ENCODE results near the gene TEDC1. TPM values are rescaled to one million over a fixed set of nuclear protein-coding genes. Genes with fewer than 3 reads are reported as not detected.

The TEDC1 gene
- total RNA-seq, 3 donors from 2014 or later, result 53.7 to 58.7 (median 57.8) TPM

- H3K4me3 Mint-ChIP-seq, result no peak overlapping the region
- H3K27me3 Mint-ChIP-seq (ENCODE audit: low read depth), result no peaks in the 10 kb centered on the region
- peaks cover 61% of the 10 kb centered on the region for H3K4me1 Mint-ChIP-seq (ENCODE audit: low read depth)
- DNase-seq (no peak), ATAC-seq (no peak)
- no peaks in the 10 kb centered on the region for H3K9me3 Mint-ChIP-seq
- H3K36me3 Mint-ChIP-seq (ENCODE audit: insufficient read depth), result no peaks in the 10 kb centered on the region
Measured at GRCh38 chr14:105483300-105484068, 7.6 kb upstream of the TEDC1 start.

GRCh38 chr14:105484069-105484996 is 6.7 kb upstream of the TEDC1 start:
- Mint-ChIP-seq H3K36me3 (ENCODE audit: insufficient read depth) (no peaks in the 10 kb centered on the region), H3K4me3 (peak overlapping the region; percentile 46), H3K9me3 (no peaks in the 10 kb centered on the region), H3K4me1 (ENCODE audit: low read depth) (peaks cover 68% of the 10 kb centered on the region), H3K27me3 (ENCODE audit: low read depth) (no peaks in the 10 kb centered on the region)
- peak; percentile 58 for DNase-seq
- no peak for ATAC-seq

GRCh38 chr14:105484997-105485393 is 6.1 kb upstream of the TEDC1 start:
- H3K4me3 Mint-ChIP-seq, result no peak overlapping the region
- no peaks in the 10 kb centered on the region for H3K27me3 Mint-ChIP-seq (ENCODE audit: low read depth)
- peaks cover 68% of the 10 kb centered on the region for H3K4me1 Mint-ChIP-seq (ENCODE audit: low read depth)
- H3K36me3 Mint-ChIP-seq (ENCODE audit: insufficient read depth), result no peaks in the 10 kb centered on the region
- H3K9me3 Mint-ChIP-seq, result no peaks in the 10 kb centered on the region
- ATAC-seq (no peak), DNase-seq (no peak)

GRCh38 chr14:105485739-105486162 is 5.3 kb upstream of the TEDC1 start:
- H3K4me3 Mint-ChIP-seq, result no peak overlapping the region
- no peaks in the 10 kb centered on the region for H3K27me3 Mint-ChIP-seq (ENCODE audit: low read depth)
- no peaks in the 10 kb centered on the region for H3K36me3 Mint-ChIP-seq (ENCODE audit: insufficient read depth)
- H3K4me1 Mint-ChIP-seq (ENCODE audit: low read depth), result peaks cover 62% of the 10 kb centered on the region
- DNase-seq (no peak), ATAC-seq (no peak)
- H3K9me3 Mint-ChIP-seq, result no peaks in the 10 kb centered on the region

- Mint-ChIP-seq H3K27me3 (ENCODE audit: low read depth) (no peaks in the 10 kb centered on the region), H3K4me1 (ENCODE audit: low read depth) (peaks cover 56% of the 10 kb centered on the region), H3K9me3 (no peaks in the 10 kb centered on the region), H3K36me3 (ENCODE audit: insufficient read depth) (no peaks in the 10 kb centered on the region), H3K4me3 (peak within 1 kb of the TSS; percentile 80)
- ATAC-seq (no peak), DNase-seq (no peak)
Measured at GRCh38 chr14:105486163-105486973, 4.7 kb upstream of the TEDC1 start, which contains the start of gene CRIP1. CRIP1 (plus strand) TSS chr14:105486886; CDS start chr14:105487260, 374 bp downstream.

GRCh38 chr14:105486974-105487448 is 4.0 kb upstream of the TEDC1 start:
- ATAC-seq, result no peak
- Mint-ChIP-seq H3K4me1 (ENCODE audit: low read depth) (peaks cover 55% of the 10 kb centered on the region), H3K36me3 (ENCODE audit: insufficient read depth) (no peaks in the 10 kb centered on the region), H3K4me3 (peak overlapping the region; percentile 80), H3K9me3 (no peaks in the 10 kb centered on the region), H3K27me3 (ENCODE audit: low read depth) (no peaks in the 10 kb centered on the region)
- peak; percentile 31 for DNase-seq

- Mint-ChIP-seq H3K4me3 (peak overlapping the region; percentile 80), H3K27me3 (ENCODE audit: low read depth) (no peaks in the 10 kb centered on the region), H3K4me1 (ENCODE audit: low read depth) (peaks cover 52% of the 10 kb centered on the region), H3K9me3 (no peaks in the 10 kb centered on the region), H3K36me3 (ENCODE audit: insufficient read depth) (no peaks in the 10 kb centered on the region)
- ATAC-seq, result no peak
- DNase-seq, result peak; percentile 39
Measured at GRCh38 chr14:105487449-105487985, 3.5 kb upstream of the TEDC1 start.

GRCh38 chr14:105487986-105488777 is 2.9 kb upstream of the TEDC1 start:
- Mint-ChIP-seq H3K4me3 (peak overlapping the region; percentile 81), H3K27me3 (ENCODE audit: low read depth) (no peaks in the 10 kb centered on the region), H3K36me3 (ENCODE audit: insufficient read depth) (no peaks in the 10 kb centered on the region), H3K4me1 (ENCODE audit: low read depth) (peaks cover 46% of the 10 kb centered on the region), H3K9me3 (no peaks in the 10 kb centered on the region)
- no peak for DNase-seq
- ATAC-seq, result no peak

GRCh38 chr14:105488781-105489541 is 2.1 kb upstream of the TEDC1 start:
- no peaks in the 10 kb centered on the region for H3K36me3 Mint-ChIP-seq (ENCODE audit: insufficient read depth)
- ATAC-seq (no peak), DNase-seq (no peak)
- H3K4me1 Mint-ChIP-seq (ENCODE audit: low read depth), result peaks cover 44% of the 10 kb centered on the region
- no peaks in the 10 kb centered on the region for H3K27me3 Mint-ChIP-seq (ENCODE audit: low read depth)
- H3K9me3 Mint-ChIP-seq, result no peaks in the 10 kb centered on the region
- H3K4me3 Mint-ChIP-seq, result peak overlapping the region; percentile 81

GRCh38 chr14:105489542-105490266 is 1.3 kb upstream of the TEDC1 start:
- H3K4me1 Mint-ChIP-seq (ENCODE audit: low read depth), result peaks cover 37% of the 10 kb centered on the region
- peak; percentile 79 for DNase-seq

GRCh38 chr14:105490267-105490571 is 827 bp upstream of the TEDC1 start:
- peak; percentile 4 to 6 for ATAC-seq
- no peaks in the 10 kb centered on the region for H3K9me3 Mint-ChIP-seq
- no peaks in the 10 kb centered on the region for H3K27me3 Mint-ChIP-seq (ENCODE audit: low read depth)
- peaks cover 33% of the 10 kb centered on the region for H3K4me1 Mint-ChIP-seq (ENCODE audit: low read depth)
- DNase-seq, result peak; percentile 24
- peak overlapping the region; percentile 81 for H3K4me3 Mint-ChIP-seq
- H3K36me3 Mint-ChIP-seq (ENCODE audit: insufficient read depth), result no peaks in the 10 kb centered on the region

More at GRCh38 chr14:105489542-105490266, 1.3 kb upstream of the TEDC1 start:
- Mint-ChIP-seq H3K9me3 (no peaks in the 10 kb centered on the region), H3K4me3 (peak overlapping the region; percentile 81), H3K36me3 (ENCODE audit: insufficient read depth) (no peaks in the 10 kb centered on the region), H3K27me3 (ENCODE audit: low read depth) (no peaks in the 10 kb centered on the region)
- peak; percentile 9 to 10 for ATAC-seq

GRCh38 chr14:105491366-105491973 is 424 bp downstream of the TEDC1 start:
- peak overlapping the region; percentile 81 for H3K4me3 Mint-ChIP-seq

More at GRCh38 chr14:105491366-105491973, 424 bp downstream of the TEDC1 start:
- no peaks in the 10 kb centered on the region for H3K27me3 Mint-ChIP-seq (ENCODE audit: low read depth)
- ATAC-seq (peak; percentile 28 to 30), DNase-seq (peak; percentile 79)
- peaks cover 23% of the 10 kb centered on the region for H3K4me1 Mint-ChIP-seq (ENCODE audit: low read depth)
- H3K9me3 Mint-ChIP-seq, result no peaks in the 10 kb centered on the region
- no peaks in the 10 kb centered on the region for H3K36me3 Mint-ChIP-seq (ENCODE audit: insufficient read depth)
